HAP-1 (cell line): Measurements from ENCODE around the gene PCDH17.

ENCODE experiments used
- DNase-seq, 2 experiments: peaks; one replicate each; pipeline ENCODE4 v3.0.0-alpha.2; 2016 to 2020; ENCODE audit warnings: low spot score in 2 of 2
- H3K27me3 ChIP-seq: fragments of 250-450 bp; sonication (Bioruptor Pico); 2 replicates; pipeline ENCODE4 v1.5.1; 2020; ENCODE audit warnings: low read depth, mild to moderate bottlenecking, moderate library complexity
- H3K36me3 ChIP-seq: fragments of 250-450 bp; sonication (Bioruptor Pico); replicated peaks from 2 replicates; pipeline ENCODE4 v1.5.1; 2020; ENCODE audit warnings: mild to moderate bottlenecking
- H3K4me1 ChIP-seq: fragments of 250-450 bp; sonication (Bioruptor Pico); 2 replicates; pipeline ENCODE4 v1.5.1; 2020; ENCODE audit warnings: mild to moderate bottlenecking
- H3K4me3 ChIP-seq: fragments of 250-450 bp; sonication (Bioruptor Pico); 2 replicates; pipeline ENCODE4 v1.5.1; 2020; ENCODE audit warnings: mild to moderate bottlenecking, moderate library complexity
- H3K9me3 ChIP-seq: fragments of 250-450 bp; sonication (Bioruptor Pico); 2 replicates; pipeline ENCODE4 v1.5.1; 2020; ENCODE audit warnings: mild to moderate bottlenecking, moderate library complexity
- in situ Hi-C: fragments of 300-500 bp; cut with MboI; formaldehyde crosslinking; loops from 3 replicates; pipeline ENCODE4 v1.14.3; 2020; ENCODE audit warnings: low sequenced_read_pairs, inconsistent platforms, mixed read lengths

PCDH17 gene

GRCh38 chr13:57726981-57727380, 95.4 kb downstream of the PCDH17 start:
- H3K27me3 ChIP-seq: no peaks in the 10 kb centered on the region
- H3K4me1 ChIP-seq: no peaks in the 10 kb centered on the region
- DNase-seq: no peak
- H3K4me3 ChIP-seq: no peak overlapping the region
- no peaks in the 10 kb centered on the region for H3K36me3 ChIP-seq
- in situ Hi-C loops: no loop called here
- H3K9me3 ChIP-seq: no peaks in the 10 kb centered on the region

GRCh38 chr13:57734306-57734705, 102.8 kb downstream of the PCDH17 start:
- H3K27me3 ChIP-seq: no peaks in the 10 kb centered on the region
- in situ Hi-C loops: no loop called here
- no peak overlapping the region for H3K4me3 ChIP-seq
- no peak for DNase-seq
- no peaks in the 10 kb centered on the region for H3K4me1 ChIP-seq
- no peaks in the 10 kb centered on the region for H3K36me3 ChIP-seq
- H3K9me3 ChIP-seq: no peaks in the 10 kb centered on the region

GRCh38 chr13:57739089-57739488, 107.5 kb downstream of the PCDH17 start:
- H3K4me1 ChIP-seq: no peaks in the 10 kb centered on the region
- no peaks in the 10 kb centered on the region; the same call in 1 of the 2 replicates for H3K27me3 ChIP-seq
- in situ Hi-C loops: no loop called here
- no peaks in the 10 kb centered on the region for H3K9me3 ChIP-seq
- no peak for DNase-seq
- no peak overlapping the region for H3K4me3 ChIP-seq
- no peaks in the 10 kb centered on the region for H3K36me3 ChIP-seq

GRCh38 chr13:57739543-57740190, 108.1 kb downstream of the PCDH17 start:
- H3K4me3 ChIP-seq: no peak overlapping the region
- no peaks in the 10 kb centered on the region for H3K4me1 ChIP-seq
- H3K9me3 ChIP-seq: no peaks in the 10 kb centered on the region
- in situ Hi-C loops: no loop called here
- H3K27me3 ChIP-seq: no peaks in the 10 kb centered on the region; the same call in 1 of the 2 replicates
- no peaks in the 10 kb centered on the region for H3K36me3 ChIP-seq
- no peak for DNase-seq

GRCh38 chr13:57740719-57741118, 109.2 kb downstream of the PCDH17 start:
- Histone ChIP-seq H3K9me3 (no peaks in the 10 kb centered on the region), H3K4me1 (no peaks in the 10 kb centered on the region), H3K27me3 (no peaks in the 10 kb centered on the region; the same call in 1 of the 2 replicates), H3K36me3 (no peaks in the 10 kb centered on the region), H3K4me3 (no peak overlapping the region)
- in situ Hi-C loops: no loop called here
- no peak for DNase-seq

GRCh38 chr13:57748096-57748495, 116.6 kb downstream of the PCDH17 start:
- DNase-seq: no peak
- H3K9me3 ChIP-seq: no peaks in the 10 kb centered on the region
- H3K4me1 ChIP-seq: no peaks in the 10 kb centered on the region
- H3K36me3 ChIP-seq: no peaks in the 10 kb centered on the region
- H3K27me3 ChIP-seq: no peaks in the 10 kb centered on the region
- in situ Hi-C loops: no loop called here
- H3K4me3 ChIP-seq: no peak overlapping the region

GRCh38 chr13:57760951-57761350, 129.4 kb downstream of the PCDH17 start:
- H3K9me3 ChIP-seq: no peaks in the 10 kb centered on the region
- no peaks in the 10 kb centered on the region for H3K36me3 ChIP-seq
- no peaks in the 10 kb centered on the region for H3K27me3 ChIP-seq
- no peak for DNase-seq
- H3K4me3 ChIP-seq: no peak overlapping the region
- in situ Hi-C loops: no loop called here
- H3K4me1 ChIP-seq: peaks cover 7% of the 10 kb centered on the region

GRCh38 chr13:57763689-57764088, 132.1 kb downstream of the PCDH17 start:
- H3K4me3 ChIP-seq: no peak overlapping the region
- H3K9me3 ChIP-seq: no peaks in the 10 kb centered on the region
- H3K27me3 ChIP-seq: no peaks in the 10 kb centered on the region
- H3K4me1 ChIP-seq: peaks cover 7% of the 10 kb centered on the region
- no peak for DNase-seq
- in situ Hi-C loops: no loop called here
- H3K36me3 ChIP-seq: no peaks in the 10 kb centered on the region
